ENCODE measurements around the gene PRDM16.

DNA sequence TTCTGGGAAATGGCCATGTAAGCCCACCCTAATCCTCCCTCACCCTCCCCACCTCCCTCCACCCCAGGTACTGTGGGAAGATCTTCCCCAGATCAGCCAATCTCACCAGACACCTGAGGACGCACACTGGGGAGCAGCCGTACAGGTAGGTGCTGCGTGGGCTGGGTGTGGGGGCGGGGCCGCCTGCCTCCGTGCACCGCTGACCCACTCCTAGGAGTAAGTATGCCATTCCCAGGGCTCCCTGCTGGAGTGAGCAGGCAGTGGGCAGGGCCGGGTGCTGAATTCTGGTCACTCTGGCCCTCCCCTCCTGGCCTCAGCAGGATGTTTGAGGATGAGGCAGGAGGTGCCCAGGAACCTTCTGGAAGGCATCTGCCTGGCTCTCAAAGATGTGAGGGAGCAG is 349.6 kb downstream of the PRDM16 start:
- TF ChIP-seq, protein P1, sequence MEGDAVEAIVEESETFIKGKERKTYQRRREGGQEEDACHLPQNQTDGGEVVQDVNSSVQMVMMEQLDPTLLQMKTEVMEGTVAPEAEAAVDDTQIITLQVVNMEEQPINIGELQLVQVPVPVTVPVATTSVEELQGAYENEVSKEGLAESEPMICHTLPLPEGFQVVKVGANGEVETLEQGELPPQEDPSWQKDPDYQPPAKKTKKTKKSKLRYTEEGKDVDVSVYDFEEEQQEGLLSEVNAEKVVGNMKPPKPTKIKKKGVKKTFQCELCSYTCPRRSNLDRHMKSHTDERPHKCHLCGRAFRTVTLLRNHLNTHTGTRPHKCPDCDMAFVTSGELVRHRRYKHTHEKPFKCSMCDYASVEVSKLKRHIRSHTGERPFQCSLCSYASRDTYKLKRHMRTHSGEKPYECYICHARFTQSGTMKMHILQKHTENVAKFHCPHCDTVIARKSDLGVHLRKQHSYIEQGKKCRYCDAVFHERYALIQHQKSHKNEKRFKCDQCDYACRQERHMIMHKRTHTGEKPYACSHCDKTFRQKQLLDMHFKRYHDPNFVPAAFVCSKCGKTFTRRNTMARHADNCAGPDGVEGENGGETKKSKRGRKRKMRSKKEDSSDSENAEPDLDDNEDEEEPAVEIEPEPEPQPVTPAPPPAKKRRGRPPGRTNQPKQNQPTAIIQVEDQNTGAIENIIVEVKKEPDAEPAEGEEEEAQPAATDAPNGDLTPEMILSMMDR (IDR thresholded peaks at IDR 0.05; ENCODE audit: low read length), result no peak
- TF ChIP-seq EZH2phosphoT487 (IDR thresholded peaks at IDR 0.05; ENCODE audit: low read length) (no peak), EZH2 (optimal IDR thresholded peaks at IDR 0.05; ENCODE audit: low read depth, low read length) (no peak)
